Measurements from ENCODE around the gene INTS11. TPM values are rescaled to one million over a fixed set of nuclear protein-coding genes. Genes with fewer than 3 reads are reported as not detected.
A peak's percentile ranks its signal among the peaks of the same experiment; 100 is the strongest.
"Not testable (repeated sequence)": the region's sequence is repeated elsewhere in the genome, so short reads cannot be mapped to it uniquely, and the experiment has no call there.

Gene INTS11
- total RNA-seq, 1 experiment from 2014 or later = 56.6 TPM

GRCh38 chr1:1331068-1331965, 6.9 kb upstream of the INTS11 start, which contains the start of gene TAS1R3:
TSS of gene TAS1R3 (plus strand) at chr1:1331280. CDS start at chr1:1331346, 66 bp downstream.
- peak; percentile 41 for DNase-seq (ENCODE audit: extremely low read depth, low read depth)

GRCh38 chr1:1330366-1331067, 6.1 kb upstream of the INTS11 start:
- DNase-seq (ENCODE audit: extremely low read depth, low read depth) = no peak

GRCh38 chr1:1329304-1330210, 5.1 kb upstream of the INTS11 start:
- no peak for DNase-seq (ENCODE audit: extremely low read depth, low read depth)

GRCh38 chr1:1328254-1328653, 3.8 kb upstream of the INTS11 start:
- DNase-seq (ENCODE audit: extremely low read depth, low read depth) = no peak

- DNase-seq (ENCODE audit: extremely low read depth, low read depth) = no peak
Observed at GRCh38 chr1:1327291-1327690, 2.8 kb upstream of the INTS11 start.

GRCh38 chr1:1326075-1326605, 1.7 kb upstream of the INTS11 start:
- no peak for DNase-seq (ENCODE audit: extremely low read depth, low read depth)

GRCh38 chr1:1325288-1326074, 1.0 kb upstream of the INTS11 start:
- DNase-seq (ENCODE audit: extremely low read depth, low read depth) = no peak

GRCh38 chr1:1324084-1324523, 356 bp downstream of the INTS11 start:
- DNase-seq (ENCODE audit: extremely low read depth, low read depth) = no peak

GRCh38 chr1:1322952-1323351, 1.5 kb downstream of the INTS11 start:
- no peak for DNase-seq (ENCODE audit: extremely low read depth, low read depth)

GRCh38 chr1:1322418-1322817, 2.0 kb downstream of the INTS11 start:
- DNase-seq (ENCODE audit: extremely low read depth, low read depth) = no peak

GRCh38 chr1:1321477-1321876, 3.0 kb downstream of the INTS11 start:
- DNase-seq (ENCODE audit: extremely low read depth, low read depth) = no peak

GRCh38 chr1:1320666-1321448, 3.6 kb downstream of the INTS11 start:
- DNase-seq (ENCODE audit: extremely low read depth, low read depth) = no peak

GRCh38 chr1:1319646-1319941, 4.9 kb downstream of the INTS11 start:
- DNase-seq (ENCODE audit: extremely low read depth, low read depth) = no peak

GRCh38 chr1:1318777-1319645, 5.4 kb downstream of the INTS11 start:
- DNase-seq (ENCODE audit: extremely low read depth, low read depth) = no peak

- no peak for DNase-seq (ENCODE audit: extremely low read depth, low read depth)
Observed at GRCh38 chr1:1318131-1318652, 6.3 kb downstream of the INTS11 start.

GRCh38 chr1:1317420-1317819, 7.0 kb downstream of the INTS11 start:
- no peak for DNase-seq (ENCODE audit: extremely low read depth, low read depth)

GRCh38 chr1:1316199-1316598, 8.3 kb downstream of the INTS11 start:
- DNase-seq (ENCODE audit: extremely low read depth, low read depth) = not testable (repeated sequence)

GRCh38 chr1:1315435-1315954, 9.0 kb downstream of the INTS11 start:
- DNase-seq (ENCODE audit: extremely low read depth, low read depth) = no peak
